ENCODE data around the gene WDR93.

WDR93 gene

GRCh38 chr15:89662893-89663626 is 27.6 kb upstream of the WDR93 start:
- no peak for DNase-seq (ENCODE audit: low spot score)

- no peak for DNase-seq (ENCODE audit: low spot score)
Observed at GRCh38 chr15:89664441-89665350, 25.9 kb upstream of the WDR93 start.

GRCh38 chr15:89665449-89666181 is 25.0 kb upstream of the WDR93 start:
- DNase-seq (ENCODE audit: low spot score), result peak; percentile 37

GRCh38 chr15:89666184-89666857 is 24.3 kb upstream of the WDR93 start:
- no peak for DNase-seq (ENCODE audit: low spot score)

- DNase-seq (ENCODE audit: low spot score), result no peak
Observed at GRCh38 chr15:89666858-89667705, 23.5 kb upstream of the WDR93 start.

- no peak for DNase-seq (ENCODE audit: low spot score)
Observed at GRCh38 chr15:89667706-89667960, 23.0 kb upstream of the WDR93 start.

GRCh38 chr15:89668171-89668570 is 22.4 kb upstream of the WDR93 start:
- no peak for DNase-seq (ENCODE audit: low spot score)

GRCh38 chr15:89669309-89669865 is 21.2 kb upstream of the WDR93 start:
- no peak for DNase-seq (ENCODE audit: low spot score)

GRCh38 chr15:89669941-89670340 is 20.7 kb upstream of the WDR93 start:
- no peak for DNase-seq (ENCODE audit: low spot score)

- peak; percentile 24 for DNase-seq (ENCODE audit: low spot score)
Observed at GRCh38 chr15:89670971-89671560, 19.5 kb upstream of the WDR93 start.

- no peak for DNase-seq (ENCODE audit: low spot score)
Observed at GRCh38 chr15:89671687-89672086, 18.9 kb upstream of the WDR93 start.

- no peak for DNase-seq (ENCODE audit: low spot score)
Observed at GRCh38 chr15:89672221-89673164, 18.1 kb upstream of the WDR93 start.

GRCh38 chr15:89673165-89673512 is 17.5 kb upstream of the WDR93 start:
- no peak for DNase-seq (ENCODE audit: low spot score)

- no peak for DNase-seq (ENCODE audit: low spot score)
Observed at GRCh38 chr15:89674526-89674925, 16.1 kb upstream of the WDR93 start.

- DNase-seq (ENCODE audit: low spot score), result no peak
Observed at GRCh38 chr15:89675606-89676005, 15.0 kb upstream of the WDR93 start.

GRCh38 chr15:89677381-89677780 is 13.2 kb upstream of the WDR93 start:
- no peak for DNase-seq (ENCODE audit: low spot score)

- DNase-seq (ENCODE audit: low spot score), result no peak
Observed at GRCh38 chr15:89679212-89679611, 11.4 kb upstream of the WDR93 start, which contains the start of gene PLIN1. TSS of gene PLIN1 (minus strand) at chr15:89679367. CDS start at chr15:89677489, 1,878 bp downstream.

- DNase-seq (ENCODE audit: low spot score), result peak; percentile 67
Observed at GRCh38 chr15:89680282-89680873, 10.2 kb upstream of the WDR93 start.

GRCh38 chr15:89681146-89681545 is 9.5 kb upstream of the WDR93 start:
- DNase-seq (ENCODE audit: low spot score), result no peak
